ENCODE data around the gene FYN. TPM values are rescaled to one million over a fixed set of nuclear protein-coding genes. Genes with fewer than 3 reads are reported as not detected.

FYN gene
- total and polyA plus RNA-seq, 2 of the 8 experiments (the other 6 are each of a cell fraction or from before 2014, with no cell fraction given) = 46.8 to 97.2 TPM

DNA sequence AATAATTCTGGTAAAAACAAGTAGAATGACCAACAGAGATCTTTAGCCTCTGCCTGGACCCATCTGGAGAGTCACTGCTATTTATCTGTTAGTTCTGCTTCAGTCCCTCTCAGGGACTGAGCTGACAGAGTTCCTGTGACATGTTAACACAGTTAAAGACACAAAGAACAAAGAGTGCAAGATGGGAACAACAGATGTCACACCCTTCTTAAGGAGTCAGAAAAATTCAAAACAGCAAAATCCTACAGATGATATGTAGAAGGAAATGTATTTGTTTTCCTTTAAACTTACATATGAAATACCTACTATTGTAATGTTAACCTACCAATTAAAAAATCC, 102.2 kb downstream of the FYN start (continued):
- TF ChIP-seq RNF2 (IDR thresholded peaks at IDR 0.05; ENCODE audit: borderline replicate concordance, low read depth, low read length, missing control alignments, poor library complexity, severe bottlenecking) = no peak
- TF ChIP-seq, protein P1, sequence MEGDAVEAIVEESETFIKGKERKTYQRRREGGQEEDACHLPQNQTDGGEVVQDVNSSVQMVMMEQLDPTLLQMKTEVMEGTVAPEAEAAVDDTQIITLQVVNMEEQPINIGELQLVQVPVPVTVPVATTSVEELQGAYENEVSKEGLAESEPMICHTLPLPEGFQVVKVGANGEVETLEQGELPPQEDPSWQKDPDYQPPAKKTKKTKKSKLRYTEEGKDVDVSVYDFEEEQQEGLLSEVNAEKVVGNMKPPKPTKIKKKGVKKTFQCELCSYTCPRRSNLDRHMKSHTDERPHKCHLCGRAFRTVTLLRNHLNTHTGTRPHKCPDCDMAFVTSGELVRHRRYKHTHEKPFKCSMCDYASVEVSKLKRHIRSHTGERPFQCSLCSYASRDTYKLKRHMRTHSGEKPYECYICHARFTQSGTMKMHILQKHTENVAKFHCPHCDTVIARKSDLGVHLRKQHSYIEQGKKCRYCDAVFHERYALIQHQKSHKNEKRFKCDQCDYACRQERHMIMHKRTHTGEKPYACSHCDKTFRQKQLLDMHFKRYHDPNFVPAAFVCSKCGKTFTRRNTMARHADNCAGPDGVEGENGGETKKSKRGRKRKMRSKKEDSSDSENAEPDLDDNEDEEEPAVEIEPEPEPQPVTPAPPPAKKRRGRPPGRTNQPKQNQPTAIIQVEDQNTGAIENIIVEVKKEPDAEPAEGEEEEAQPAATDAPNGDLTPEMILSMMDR (IDR thresholded peaks at IDR 0.05; ENCODE audit: control extremely low read depth in 1 of 3, insufficient read depth in 1 of 3, low read depth in 1 of 3, low read length in 3 of 3) = no peak
- no peak for TF ChIP-seq FOSL1 (IDR thresholded peaks at IDR 0.05; ENCODE audit: insufficient read depth, low read depth, low read length)
